Nephron (organoid): ENCODE measurements around the gene RFX3.

Source experiments
- H3K27ac Mint-ChIP-seq, 3 experiments: 2 replicates each; pipeline ENCODE4 v1.8.0; 2020; ENCODE audit warnings: mixed read lengths in 3 of 3, mild to moderate bottlenecking in 2 of 3, moderate library complexity in 1 of 3
- H3K27me3 Mint-ChIP-seq: 2 replicates; pipeline ENCODE4 v1.8.0; 2021; ENCODE audit warnings: low read depth, mild to moderate bottlenecking, moderate library complexity, mixed read lengths
- H3K36me3 Mint-ChIP-seq: 2 replicates; pipeline ENCODE4 v1.8.0; 2020; ENCODE audit warnings: low read depth, mixed read lengths
- H3K4me1 Mint-ChIP-seq: 2 replicates; pipeline ENCODE4 v1.8.0; 2020; ENCODE audit warnings: mixed read lengths
- H3K4me3 Mint-ChIP-seq, 3 experiments: 2 replicates each; pipeline ENCODE4 v1.8.0; 2020; ENCODE audit warnings: mild to moderate bottlenecking in 3 of 3, mixed read lengths in 3 of 3, moderate library complexity in 2 of 3
- H3K9me3 Mint-ChIP-seq: 2 replicates; pipeline ENCODE4 v1.8.0; 2020; ENCODE audit warnings: mixed read lengths
- CTCF ChIP-seq, 3 experiments: fragments of 200-600 bp; sonication (generic); IDR thresholded peaks; one replicate each; pipeline ENCODE4 v1.5.0; 2021; ENCODE audit warnings: antibody characterized with exemption in 3 of 3; ENCODE audit not compliant: unreplicated experiment in 3 of 3

The RFX3 gene

GRCh38 chr9:3193791-3194190 lies 332.0 kb downstream of the RFX3 start:
- Mint-ChIP-seq H3K9me3 (no peaks in the 10 kb centered on the region), H3K4me3 (no peak overlapping the region), H3K27me3 (peaks cover 3% of the 10 kb centered on the region), H3K36me3 (no peaks in the 10 kb centered on the region), H3K27ac (peak overlapping the region; percentile 41 to 49 (median 43)), H3K4me1 (peaks cover 7% of the 10 kb centered on the region)
- TF ChIP-seq CTCF (IDR thresholded peaks at IDR 0.05; ENCODE audit: unreplicated experiment in 3 of 3): no peak

- Mint-ChIP-seq H3K27ac (no peak overlapping the region), H3K27me3 (peaks cover 3% of the 10 kb centered on the region), H3K4me1 (peaks cover 7% of the 10 kb centered on the region), H3K9me3 (no peaks in the 10 kb centered on the region), H3K4me3 (no peak overlapping the region), H3K36me3 (no peaks in the 10 kb centered on the region)
- no peak for TF ChIP-seq CTCF (IDR thresholded peaks at IDR 0.05; ENCODE audit: unreplicated experiment in 3 of 3)
Measured at GRCh38 chr9:3191715-3192114, 334.1 kb downstream of the RFX3 start.

- no peak overlapping the region for H3K27ac Mint-ChIP-seq
- peaks cover 12% of the 10 kb centered on the region for H3K27me3 Mint-ChIP-seq
- H3K4me3 Mint-ChIP-seq: no peak overlapping the region
- no peaks in the 10 kb centered on the region for H3K36me3 Mint-ChIP-seq
- no peak for TF ChIP-seq CTCF (IDR thresholded peaks at IDR 0.05; ENCODE audit: unreplicated experiment in 3 of 3)
- peaks cover 6% of the 10 kb centered on the region for H3K4me1 Mint-ChIP-seq
- H3K9me3 Mint-ChIP-seq: no peaks in the 10 kb centered on the region
Measured at GRCh38 chr9:3189113-3189861, 336.5 kb downstream of the RFX3 start.

- H3K27ac Mint-ChIP-seq: no peak overlapping the region
- TF ChIP-seq CTCF (IDR thresholded peaks at IDR 0.05; ENCODE audit: unreplicated experiment in 3 of 3): no peak
- peaks cover 20% of the 10 kb centered on the region for H3K27me3 Mint-ChIP-seq
- no peaks in the 10 kb centered on the region for H3K9me3 Mint-ChIP-seq
- no peak overlapping the region for H3K4me3 Mint-ChIP-seq
- H3K4me1 Mint-ChIP-seq: no peaks in the 10 kb centered on the region
- no peaks in the 10 kb centered on the region for H3K36me3 Mint-ChIP-seq
Measured at GRCh38 chr9:3186751-3187150, 339.1 kb downstream of the RFX3 start.

DNA sequence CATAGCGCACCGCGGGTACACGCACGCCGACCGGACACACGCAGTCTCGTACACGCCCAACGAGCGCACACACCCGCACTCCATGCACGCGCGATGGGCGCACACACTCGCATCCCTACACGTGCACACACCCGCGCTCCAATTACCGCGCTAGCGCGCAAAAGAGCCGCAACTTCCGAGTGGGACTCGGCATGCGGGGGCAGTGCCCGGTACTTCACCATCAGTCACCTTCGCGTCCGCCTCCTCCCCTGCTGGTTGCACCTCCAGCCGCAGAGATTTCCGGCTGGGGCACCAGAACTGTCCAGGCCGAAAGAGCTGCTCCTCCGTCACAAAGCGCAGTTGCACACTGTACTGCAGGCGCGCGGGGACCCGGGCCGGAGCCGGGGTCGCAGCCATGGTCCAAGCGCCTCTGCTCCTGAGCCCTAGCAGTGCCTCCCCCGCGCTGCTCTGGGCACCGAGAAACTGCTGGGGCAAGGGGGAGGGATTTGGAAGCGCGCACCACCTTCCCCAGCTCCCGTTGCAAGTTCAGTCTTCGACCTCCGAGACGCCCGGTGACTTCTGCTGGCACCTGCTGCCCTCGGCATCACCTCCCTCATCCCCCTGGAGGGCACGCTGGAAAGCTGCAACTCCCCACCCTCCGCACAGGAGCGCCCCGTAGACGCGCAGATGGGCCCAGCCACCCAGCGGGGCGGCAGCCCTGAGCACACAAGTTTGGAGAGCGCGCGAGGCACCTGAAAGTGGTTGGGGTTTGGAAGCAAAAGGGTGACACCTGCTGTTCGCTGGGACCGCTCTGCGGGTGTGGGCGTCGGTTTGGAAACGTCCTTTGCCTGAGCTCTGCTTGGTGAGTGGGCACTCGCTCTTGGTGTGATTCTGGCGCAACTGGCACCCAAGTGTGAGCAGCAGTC lies 344.5 kb downstream of the RFX3 start:
- no peaks in the 10 kb centered on the region for H3K36me3 Mint-ChIP-seq
- no peak overlapping the region for H3K27ac Mint-ChIP-seq
- H3K9me3 Mint-ChIP-seq: no peaks in the 10 kb centered on the region
- peaks cover 17% of the 10 kb centered on the region for H3K27me3 Mint-ChIP-seq
- peaks cover 22% of the 10 kb centered on the region for H3K4me1 Mint-ChIP-seq
- H3K4me3 Mint-ChIP-seq: peak overlapping the region in 2 of 3 experiments; percentile 62 to 74
- peak; percentile 37 to 46 (median 44) for TF ChIP-seq CTCF (IDR thresholded peaks at IDR 0.05; ENCODE audit: unreplicated experiment in 3 of 3)
